IMR-90 (cell line): Measurements from ENCODE around the gene FAXDC2. TPM values are rescaled to one million over a fixed set of nuclear protein-coding genes. Genes with fewer than 3 reads are reported as not detected.
"Not testable (repeated sequence)": the region's sequence is repeated elsewhere in the genome, so short reads cannot be mapped to it uniquely, and the experiment has no call there.

Source experiments
- ATAC-seq: fragments of 200-7000 bp; cut with Tn5 transposase; 2 replicates; pipeline ENCODE4 v1.9.1; 2020; ENCODE audit warnings: low read depth, mild to moderate bottlenecking, moderate library complexity
- BruUV-seq: library from RNA; stranded (reverse); fragments of 400-500 nt; replicated peaks from 2 replicates; lab custom pipeline; 2021; lab: Mats Ljungman, UMichigan
- CTCF ChIA-PET: fragments of 300-600 bp; formaldehyde crosslinking; extraction: SDS; loops from one replicate; lab custom pipeline; 2021; ENCODE audit warnings: antibody characterized with exemption; lab: Yijun Ruan, JAX
- POLR2A ChIA-PET: fragments of 300-600 bp; sonication (Branson Sonifier 250); formaldehyde crosslinking; loops from one replicate; lab custom pipeline; 2022; ENCODE audit warnings: antibody characterized with exemption; ENCODE audit not compliant: unreplicated experiment; lab: Charles Lee
- DNase-seq: peaks from one replicate; pipeline ENCODE4 v3.0.0; 2013
- H2AFZ ChIP-seq: replicated peaks from 2 replicates; pipeline ENCODE3; 2013; ENCODE audit warnings: low read length, mild to moderate bottlenecking; ENCODE audit not compliant: poor library complexity
- H2AK5ac ChIP-seq: 2 replicates; pipeline ENCODE4 v1.6.1; 2013; ENCODE audit warnings: low read depth, low read length, inconsistent platforms
- H2AK9ac ChIP-seq: replicated peaks from 2 replicates; pipeline ENCODE3; 2013; ENCODE audit warnings: mild to moderate bottlenecking, low read depth, low read length, moderate library complexity; ENCODE audit not compliant: poor library complexity
- H2BK120ac ChIP-seq: 2 replicates; pipeline ENCODE4 v1.6.1; 2013; ENCODE audit warnings: low read depth, low read length, inconsistent platforms
- H2BK15ac ChIP-seq: 3 replicates; pipeline ENCODE4 v1.6.1; 2013; ENCODE audit warnings: low read depth, low read length, inconsistent platforms
- H2BK20ac ChIP-seq: 2 replicates; pipeline ENCODE4 v1.6.1; 2013; ENCODE audit warnings: low read depth, mild to moderate bottlenecking, inconsistent platforms, low read length, moderate library complexity
- H2BK5ac ChIP-seq: 2 replicates; pipeline ENCODE4 v1.6.1; 2013; ENCODE audit warnings: mild to moderate bottlenecking, low read depth, low read length, inconsistent platforms; ENCODE audit not compliant: poor library complexity, severe bottlenecking
- H3K14ac ChIP-seq: replicated peaks from 2 replicates; pipeline ENCODE4 v1.6.1; 2013; ENCODE audit warnings: low read depth, low read length, inconsistent platforms
- H3K18ac ChIP-seq: 2 replicates; pipeline ENCODE4 v1.6.1; 2013; ENCODE audit warnings: low read depth, low read length, control low read depth
- H3K23ac ChIP-seq: 2 replicates; pipeline ENCODE4 v1.6.1; 2013; ENCODE audit warnings: low read depth, low read length, inconsistent platforms
- H3K27ac ChIP-seq: 2 replicates; pipeline ENCODE4 v1.5.1; 2013; ENCODE audit warnings: mild to moderate bottlenecking, control low read depth, low read length; ENCODE audit not compliant: insufficient read depth
- H3K27me3 ChIP-seq: 2 replicates; pipeline ENCODE4 v1.6.1; 2013; ENCODE audit warnings: low read length; ENCODE audit not compliant: control insufficient read depth, insufficient read depth
- H3K36me3 ChIP-seq: 2 replicates; pipeline ENCODE4 v1.6.1; 2013; ENCODE audit warnings: low read length, mixed read lengths; ENCODE audit not compliant: control insufficient read depth, insufficient read depth
- H3K4ac ChIP-seq: 2 replicates; pipeline ENCODE4 v1.6.1; 2013; ENCODE audit warnings: low read depth, low read length, inconsistent platforms
- H3K4me1 ChIP-seq: 2 replicates; pipeline ENCODE4 v1.6.1; 2013; ENCODE audit warnings: low read length, mixed read lengths; ENCODE audit not compliant: control insufficient read depth, insufficient read depth
- H3K4me2 ChIP-seq: 2 replicates; pipeline ENCODE4 v1.6.1; 2013; ENCODE audit warnings: low read depth, mild to moderate bottlenecking, control low read depth, low read length, moderate library complexity
- H3K4me3 ChIP-seq: 2 replicates; pipeline ENCODE4 v1.5.1; 2013; ENCODE audit warnings: low read depth, mild to moderate bottlenecking, control low read depth, low read length, moderate library complexity; ENCODE audit not compliant: insufficient read depth
- H3K56ac ChIP-seq: 2 replicates; pipeline ENCODE4 v1.6.1; 2013; ENCODE audit warnings: low read length, inconsistent platforms; ENCODE audit not compliant: insufficient read depth; ENCODE audit errors: extremely low read depth
- H3K79me1 ChIP-seq, 2 experiments: 2 replicates each; pipeline ENCODE4 v1.6.1; 2013; ENCODE audit warnings: low read length in 2 of 2, inconsistent platforms in 1 of 2, low read depth in 1 of 2
- H3K9ac ChIP-seq: 2 replicates; pipeline ENCODE4 v1.6.1; 2013; ENCODE audit warnings: low read depth, low read length, control low read depth
- H3K9me1 ChIP-seq: 2 replicates; pipeline ENCODE4 v1.6.1; 2013; ENCODE audit warnings: low read length, inconsistent platforms; ENCODE audit not compliant: insufficient read depth
- H3K9me3 ChIP-seq: 2 replicates; pipeline ENCODE4 v1.6.1; 2013; ENCODE audit warnings: low read length; ENCODE audit not compliant: control insufficient read depth, insufficient read depth
- H4K20me1 ChIP-seq: 2 replicates; pipeline ENCODE4 v1.6.1; 2013; ENCODE audit warnings: low read length, inconsistent platforms; ENCODE audit not compliant: insufficient read depth
- H4K5ac ChIP-seq: 2 replicates; pipeline ENCODE4 v1.6.1; 2013; ENCODE audit warnings: mild to moderate bottlenecking, low read depth, low read length, control low read depth
- H4K8ac ChIP-seq, 2 experiments: 2 replicates each; pipeline ENCODE4 v1.6.1; 2013; ENCODE audit warnings: low read depth in 2 of 2, low read length in 2 of 2, control low read depth in 1 of 2, inconsistent platforms in 1 of 2
- H4K91ac ChIP-seq: 2 replicates; pipeline ENCODE4 v1.6.1; 2013; ENCODE audit warnings: low read depth, low read length, inconsistent platforms; ENCODE audit not compliant: insufficient read depth
- FOS ChIP-seq: fragments of 150-350 bp; IDR thresholded peaks from 2 replicates; pipeline ENCODE4 v1.6.1; 2016; ENCODE audit warnings: low read depth, low read length
- MAFK ChIP-seq: IDR thresholded peaks from 2 replicates; pipeline ENCODE4 v1.6.1; 2012; ENCODE audit warnings: low read depth, low read length, improper control_type of control experiment
- MAZ ChIP-seq: IDR thresholded peaks from 2 replicates; pipeline ENCODE4 v1.6.1; 2012; ENCODE audit warnings: low read depth, mild to moderate bottlenecking, low read length, improper control_type of control experiment, moderate library complexity, borderline replicate concordance
- MXI1 ChIP-seq: IDR thresholded peaks from 2 replicates; pipeline ENCODE4 v1.6.1; 2012; ENCODE audit warnings: low read depth, mild to moderate bottlenecking, low read length, moderate library complexity, borderline replicate concordance
- NFE2L2 ChIP-seq: fragments of 150-350 bp; IDR thresholded peaks from 2 replicates; pipeline ENCODE4 v1.6.1; 2016; ENCODE audit warnings: low read depth, mild to moderate bottlenecking, low read length
- RAD21 ChIP-seq: IDR thresholded peaks from 2 replicates; pipeline ENCODE4 v1.6.1; 2012; ENCODE audit warnings: low read length, improper control_type of control experiment
- RCOR1 ChIP-seq: IDR thresholded peaks from 2 replicates; pipeline ENCODE4 v1.6.1; 2012; ENCODE audit warnings: mild to moderate bottlenecking, low read length, improper control_type of control experiment; ENCODE audit not compliant: insufficient replicate concordance
- WGBS, 2 experiments: methylation state at CpG; one replicate each; pipeline versions ENCODE4 v1.1.5 to v1.1.7; 2013; ENCODE audit warnings: missing lambda C conversion rate in 2 of 2; ENCODE audit not compliant: insufficient read length in 1 of 2; ENCODE audit errors: extremely low coverage in 2 of 2; 5-methylcytosine and 5-hydroxymethylcytosine counted together
- dilution Hi-C: fragments of 300-500 bp; cut with HindIII; formaldehyde crosslinking; loops from one replicate; pipeline ENCODE4 v1.14.3; 2018; ENCODE audit warnings: low sequenced_read_pairs; ENCODE audit not compliant: unreplicated experiment
- in situ Hi-C: fragments of 300-500 bp; cut with MboI; formaldehyde crosslinking; loops from 3 replicates; pipeline ENCODE4 v1.14.3; 2019; ENCODE audit warnings: low sequenced_read_pairs, inconsistent platforms, mixed read lengths
- intact Hi-C: fragments of 100-400 bp; cut with micrococcal nuclease; formaldehyde crosslinking; loops from 2 replicates; pipeline ENCODE4 v1.10.0; 2022
- polyA plus RNA-seq, 3 experiments: library from polyadenylated mRNA; depleted of rRNA; stranded (reverse); fragments of >200 nt; gene quantifications; 2 replicates each; pipeline ENCODE4 v1.2.3, GENCODE V29; 2012; ENCODE audit warnings: low replicate concordance in 1 of 3
- total RNA-seq: library from RNA; depleted of rRNA; stranded (reverse); fragments of >200 nt; gene quantifications from 2 replicates; pipeline ENCODE4 v1.2.3, GENCODE V29; 2012

Gene FAXDC2
- total and polyA plus RNA-seq, 2 of the 4 experiments (the other 2 are of a cell fraction) = 4.3 to 8.9 TPM

DNA sequence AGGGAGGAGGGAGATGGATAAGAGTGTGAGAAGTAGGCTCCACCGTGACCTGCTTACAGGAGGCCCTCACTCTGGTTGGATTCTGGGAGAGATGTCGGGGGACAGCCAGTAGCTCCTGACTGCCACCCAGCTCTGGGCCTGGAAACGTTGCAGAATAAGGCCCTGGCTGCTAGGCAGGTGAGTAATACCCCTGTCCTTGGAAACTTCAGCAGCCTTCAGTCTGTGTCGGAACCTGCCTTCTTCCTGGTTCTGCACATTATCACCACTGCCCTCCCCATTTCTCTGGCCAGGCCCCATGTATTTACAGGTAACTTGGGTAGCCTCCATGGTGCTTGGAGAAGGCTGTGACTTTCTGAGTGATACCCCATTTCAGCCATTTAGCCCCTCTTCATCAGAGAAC is 26.8 kb downstream of the FAXDC2 start:
- Histone ChIP-seq H3K9ac (no peak overlapping the region), H3K56ac (no peak overlapping the region), H3K4ac (no peak overlapping the region), H3K9me3 (no peaks in the 10 kb centered on the region), H2BK20ac (no peak overlapping the region), H4K8ac (no peak overlapping the region), H2BK5ac (no peak overlapping the region), H3K4me1 (no peaks in the 10 kb centered on the region), H3K36me3 (peaks cover 51% of the 10 kb centered on the region), H3K79me1 (peaks cover 0 to 21% of the 10 kb centered on the region in 2 experiments; a peak in 3 of 4 replicates), H4K5ac (no peak overlapping the region), H2BK15ac (no peak overlapping the region), H3K23ac (no peak overlapping the region), H2BK120ac (no peak overlapping the region), H2AK9ac (peak overlapping the region; percentile 16), H2AK5ac (no peak overlapping the region), H3K27ac (no peak overlapping the region), H3K14ac (no peak overlapping the region), H2AFZ (no peak overlapping the region), H4K91ac (no peak overlapping the region), H3K9me1 (peaks cover 15% of the 10 kb centered on the region; the same call in 1 of the 2 replicates), H3K27me3 (no peaks in the 10 kb centered on the region), H3K4me2 (no peak overlapping the region), H4K20me1 (no peaks in the 10 kb centered on the region), H3K4me3 (no peak overlapping the region), H3K18ac (no peak overlapping the region)
- DNase-seq = no peak
- ATAC-seq = no peak
- TF ChIP-seq RCOR1 (no peak), MXI1 (no peak), RAD21 (no peak), NFE2L2 (no peak), MAFK (no peak), MAZ (no peak), FOS (no peak)
- CTCF ChIA-PET = no interaction called here
- dilution Hi-C loops = no loop called here
- BruUV-seq = no TSS peak
- 86% methylated on average over 2 of the region's 4 CpGs; no CpG with 5 or more reads in 1 of the 2 experiments for WGBS, 2 experiments
- in situ Hi-C loops = loop anchor here (25.0 kb wide), 1 partner anchor 361 kb away; no protein-coding TSS in a partner anchor
- POLR2A ChIA-PET = no interaction called here
- intact Hi-C loops = no loop called here

DNA sequence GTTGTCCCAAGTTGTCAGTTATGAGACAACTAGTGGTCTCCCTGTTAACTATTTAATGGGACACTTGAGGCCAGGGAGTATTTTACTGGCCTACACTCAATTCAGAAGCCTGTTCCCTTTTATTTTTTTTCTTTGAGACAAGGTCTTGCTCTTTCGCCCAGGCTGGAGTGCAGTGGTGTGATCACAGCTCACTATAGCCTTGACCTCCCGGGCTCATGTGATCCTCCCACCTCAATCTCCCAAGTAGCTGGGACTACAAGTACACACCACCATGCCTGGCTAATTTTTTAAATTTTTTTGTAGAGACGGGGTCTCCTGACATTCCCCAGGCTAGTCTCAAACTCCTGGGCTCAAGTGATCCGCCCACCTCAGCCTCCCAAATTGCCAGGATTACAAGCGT is 27.5 kb downstream of the FAXDC2 start:
- H3K23ac ChIP-seq, H3K27me3 ChIP-seq, H3K56ac ChIP-seq, H3K4me2 ChIP-seq, H2BK15ac ChIP-seq, H4K5ac ChIP-seq, CTCF ChIA-PET, H3K14ac ChIP-seq, H3K4me3 ChIP-seq, BruUV-seq, H2AK9ac ChIP-seq, DNase-seq, POLR2A ChIA-PET, H4K8ac ChIP-seq, ATAC-seq, dilution Hi-C loops, H4K20me1 ChIP-seq, H3K4me1 ChIP-seq, H3K27ac ChIP-seq, H2AFZ ChIP-seq, intact Hi-C loops, H3K4ac ChIP-seq, H3K9ac ChIP-seq, H2BK120ac ChIP-seq, H2BK5ac ChIP-seq, H3K9me3 ChIP-seq, H4K91ac ChIP-seq, H2AK5ac ChIP-seq, H2BK20ac ChIP-seq, H3K18ac ChIP-seq: not testable (repeated sequence)
- 90% methylated on average over 2 of the region's 5 CpGs; no CpG with 5 or more reads in 1 of the 2 experiments for WGBS, 2 experiments
- H3K9me1 ChIP-seq = peaks cover 15% of the 10 kb centered on the region; the same call in 1 of the 2 replicates
- peaks cover 50% of the 10 kb centered on the region for H3K36me3 ChIP-seq
- peaks cover 6 to 21% of the 10 kb centered on the region in 2 experiments; a peak in 3 of 4 replicates for H3K79me1 ChIP-seq
- in situ Hi-C loops = loop anchor here (25.0 kb wide), 1 partner anchor 361 kb away; no protein-coding TSS in a partner anchor
